ENCODE data around the gene G2E3.
"Not testable (repeated sequence)": the region's sequence is repeated elsewhere in the genome, so short reads cannot be mapped to it uniquely, and the experiment has no call there.

Gene G2E3

DNA sequence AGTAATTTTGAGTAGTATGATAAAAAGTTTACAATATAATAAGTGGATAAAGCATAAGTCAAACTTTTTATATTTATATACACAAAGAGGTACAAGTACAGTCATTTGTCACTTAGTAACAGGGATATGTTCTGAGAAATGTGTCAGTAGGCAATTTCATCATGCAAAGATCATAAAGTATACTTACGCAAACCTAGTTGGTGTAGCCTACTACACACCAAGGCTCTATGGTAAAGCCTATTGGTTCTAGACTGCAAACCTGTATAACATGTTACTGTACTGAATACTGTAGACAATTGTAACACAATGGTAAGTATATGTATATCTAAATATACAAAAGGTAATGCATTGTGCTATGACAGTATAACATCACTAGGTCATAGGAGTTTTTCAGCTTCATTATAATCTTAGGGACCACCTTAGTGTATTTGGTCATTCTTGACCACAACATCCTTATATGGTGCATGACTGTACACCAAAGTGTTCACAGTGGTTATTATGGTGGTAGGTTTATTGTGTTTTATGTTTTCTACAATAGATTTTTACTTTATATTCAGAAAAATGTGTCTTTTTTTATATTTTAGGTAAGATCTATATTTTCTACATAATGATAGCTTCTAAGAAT, 48.3 kb downstream of the G2E3 start:
- DNase-seq, result no peak

DNA sequence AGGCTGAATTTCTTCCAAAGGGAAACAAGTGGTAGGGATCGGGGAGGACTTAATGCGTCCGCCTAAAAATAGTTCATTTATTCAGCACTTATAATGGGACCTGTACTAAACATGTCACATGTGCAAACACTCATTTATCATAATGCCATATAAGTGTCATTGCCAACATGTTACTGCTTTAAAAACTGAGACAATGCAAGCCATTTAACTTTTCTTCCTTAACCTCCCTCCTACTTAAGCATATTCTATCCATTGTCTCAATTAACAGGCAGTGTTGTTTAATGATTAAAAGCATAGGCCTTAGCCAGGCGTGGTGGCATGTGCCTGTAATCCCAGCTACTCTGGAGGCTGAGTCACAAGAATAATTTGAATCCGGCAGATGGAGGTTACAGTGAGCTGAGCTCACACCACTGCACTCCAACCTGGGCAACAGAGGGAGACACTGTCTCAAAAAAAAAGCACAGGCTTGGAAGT, 49.6 kb downstream of the G2E3 start:
- no peak for DNase-seq

DNA sequence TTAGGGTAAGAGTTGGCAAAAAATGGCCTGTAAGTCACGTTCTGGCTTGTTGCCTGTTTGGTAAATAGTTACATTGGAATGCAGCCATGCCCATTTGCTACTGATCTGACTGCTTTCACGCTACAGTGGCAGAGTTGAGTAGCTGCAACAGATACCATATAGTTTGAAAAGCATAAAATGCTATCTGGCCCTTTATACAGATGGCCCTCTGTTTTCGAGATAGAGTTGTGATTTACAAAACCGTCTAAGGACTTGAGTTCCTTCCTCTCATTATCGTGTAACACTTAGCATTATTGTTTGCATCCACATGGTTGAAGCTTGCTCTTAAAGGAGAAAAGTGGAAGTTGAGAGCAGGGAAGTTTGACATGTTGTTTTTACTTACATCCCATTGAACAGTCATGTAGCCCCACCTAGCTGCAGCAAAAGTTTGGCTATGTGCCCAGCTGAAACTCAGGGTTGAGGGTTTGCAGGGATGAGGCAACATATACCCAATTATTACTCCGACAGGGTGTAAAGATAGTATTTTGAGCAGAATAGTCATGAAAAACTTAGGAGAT, 51.9 kb downstream of the G2E3 start:
- no peak for DNase-seq

DNA sequence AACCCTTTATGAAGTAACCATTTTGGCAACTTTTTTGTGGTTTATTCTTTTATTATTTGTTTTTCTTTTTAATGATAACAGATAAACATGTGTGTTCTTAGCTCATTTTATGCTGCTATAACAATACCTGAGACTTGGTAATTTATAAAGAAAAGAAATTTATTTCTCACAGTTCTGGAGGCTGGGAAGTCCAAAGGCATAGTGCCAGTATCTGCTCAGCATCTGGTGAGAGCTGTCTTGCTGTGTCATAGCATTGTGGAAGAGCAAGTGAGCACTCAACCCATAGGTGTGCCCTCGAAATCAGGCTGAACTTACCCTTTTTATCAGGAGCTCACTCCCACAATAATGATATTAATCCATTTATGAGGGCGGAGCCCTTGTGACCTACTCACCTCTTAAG, 55.2 kb downstream of the G2E3 start:
- DNase-seq, result no peak

DNA sequence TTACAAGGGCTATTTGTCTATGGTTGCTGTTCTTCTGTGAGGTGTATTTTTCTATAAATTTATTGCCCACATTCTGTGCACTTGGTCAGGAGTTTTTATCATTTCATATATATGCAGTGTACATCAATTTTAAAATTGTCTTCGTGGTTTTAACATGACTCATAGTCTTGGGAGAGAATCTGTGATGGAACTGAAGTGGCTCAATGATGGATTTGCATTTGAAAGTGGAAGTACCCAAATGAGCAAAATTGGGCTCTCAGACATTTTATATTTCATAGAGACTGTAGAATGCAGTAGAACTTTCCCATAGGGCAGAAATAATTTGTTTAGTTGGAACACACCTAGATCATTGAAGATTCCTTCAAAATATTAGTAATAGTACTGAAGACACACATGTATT, 61.2 kb downstream of the G2E3 start:
- DNase-seq, result no peak

DNA sequence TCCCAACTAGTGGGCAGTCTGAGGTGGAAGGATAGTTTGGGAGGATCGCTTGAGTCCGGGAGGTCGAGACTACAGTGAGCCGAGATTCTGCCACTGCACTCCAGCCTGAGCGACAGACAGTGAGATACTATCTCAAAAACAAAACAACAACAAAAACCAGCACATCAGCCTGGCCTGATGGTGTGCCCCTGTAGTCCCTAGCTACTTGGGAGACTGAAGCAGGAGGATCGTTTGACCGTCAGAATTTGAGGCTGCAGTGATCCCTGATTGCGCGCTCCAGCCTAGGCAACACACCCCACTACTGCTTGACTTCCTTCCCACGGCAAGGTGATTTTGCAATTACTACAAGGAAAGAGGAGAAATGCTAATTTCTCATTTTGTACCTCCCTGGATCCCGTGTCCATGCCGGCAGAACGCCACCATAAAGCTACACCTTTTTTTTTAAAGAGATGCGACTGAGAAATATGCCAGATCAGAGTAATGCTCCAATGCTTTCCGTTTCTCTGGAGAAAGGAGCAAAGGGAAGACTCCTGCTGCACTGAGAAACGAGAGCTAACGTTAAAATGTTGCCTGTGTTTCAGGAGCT, 62.5 kb downstream of the G2E3 start:
- no peak for DNase-seq

DNA sequence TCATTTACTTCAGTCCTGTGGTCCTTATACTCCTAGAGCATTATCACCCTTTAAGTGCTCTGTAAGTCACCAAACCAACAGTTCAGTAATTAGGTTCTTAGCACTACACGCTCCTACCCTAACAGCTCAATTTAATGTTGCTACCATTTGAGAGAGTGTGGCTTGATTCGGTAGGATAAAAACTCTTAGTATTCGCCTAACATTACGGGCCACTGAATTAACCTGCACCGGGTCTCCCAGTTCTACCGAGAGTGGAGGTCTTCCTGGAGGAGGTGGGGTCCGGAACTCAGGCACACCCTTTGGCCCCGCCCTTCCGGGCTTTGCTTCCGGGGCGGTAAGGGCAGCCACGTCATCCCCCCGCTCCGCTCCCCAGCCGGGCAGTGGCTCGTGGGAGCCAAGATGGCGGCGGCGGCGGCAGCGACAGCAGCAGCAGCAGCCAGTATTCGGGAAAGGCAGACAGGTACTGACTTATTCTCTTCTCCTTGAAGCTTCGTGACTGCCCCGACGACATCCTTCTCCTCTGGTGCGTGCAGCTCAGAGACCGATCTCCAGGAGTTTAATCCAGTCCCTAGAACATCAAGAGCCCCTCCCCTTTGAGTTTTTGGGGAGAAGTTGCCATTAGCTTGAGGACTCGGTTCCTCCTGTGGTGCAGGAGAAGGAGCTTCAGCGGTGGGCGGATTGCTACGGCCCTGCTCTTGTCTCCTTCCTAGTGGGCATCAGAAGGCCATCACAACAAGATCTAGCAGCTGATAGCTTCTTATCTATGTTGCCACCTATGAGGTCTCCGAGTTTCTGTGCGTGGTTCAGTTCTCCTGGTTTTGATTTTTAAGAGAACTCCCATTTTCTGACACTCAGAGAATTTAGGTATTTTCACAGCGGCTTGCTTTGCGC, 63.2 kb downstream of the G2E3 start, which contains the start of gene SCFD1:
SCFD1 (plus strand) TSS at position 380 of the 891 bp plus-strand sequence; CDS start at position 400, 20 bp downstream.
- peak; percentile 94 for DNase-seq

DNA sequence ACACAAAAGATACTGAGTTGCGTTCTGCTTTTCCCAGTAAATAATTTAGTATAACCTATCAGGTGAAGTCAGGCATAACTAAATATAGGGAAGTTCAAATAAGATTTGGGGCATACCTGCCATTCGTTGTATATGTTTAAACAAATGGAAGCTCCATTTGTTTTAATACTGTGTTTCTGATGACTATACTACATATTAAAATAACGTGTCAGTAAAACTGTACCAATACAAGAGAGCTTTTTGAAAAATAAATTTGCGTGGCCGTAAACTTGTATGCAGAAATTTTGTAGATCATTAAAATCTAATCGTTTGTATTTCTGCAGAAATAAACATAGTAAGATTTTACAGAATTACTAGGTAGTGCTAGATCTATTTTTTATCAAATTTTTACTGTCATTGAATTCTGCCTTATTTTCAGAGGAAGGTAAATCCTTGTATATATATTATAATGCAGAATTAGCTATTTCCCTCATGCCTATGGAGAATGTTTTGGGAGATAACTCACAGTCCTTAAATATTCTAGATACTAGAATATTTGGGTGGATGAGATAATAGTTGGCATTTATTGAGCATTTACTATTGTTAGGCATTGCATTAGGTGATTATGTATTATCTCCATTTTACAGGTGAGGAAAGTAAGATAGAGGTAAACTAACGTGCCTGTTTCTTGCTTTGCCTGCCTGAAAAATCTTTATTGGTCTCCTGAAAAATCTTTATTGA, 64.6 kb downstream of the G2E3 start:
- DNase-seq, result no peak

DNA sequence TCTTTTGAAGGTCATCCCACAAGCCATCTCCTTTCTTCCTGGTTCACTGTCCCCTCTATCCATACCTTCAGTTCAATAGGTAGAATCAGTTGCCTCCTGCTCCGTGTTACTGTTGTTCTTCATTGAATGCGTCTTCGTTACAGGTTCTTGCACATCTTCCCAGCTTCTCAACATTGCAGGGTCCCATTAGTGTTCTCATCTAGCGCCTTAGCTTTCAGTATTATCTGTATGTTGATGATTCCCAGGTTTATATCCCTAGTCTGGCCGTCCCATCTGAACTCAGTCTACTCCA, 65.1 kb downstream of the G2E3 start:
- no peak for DNase-seq

DNA sequence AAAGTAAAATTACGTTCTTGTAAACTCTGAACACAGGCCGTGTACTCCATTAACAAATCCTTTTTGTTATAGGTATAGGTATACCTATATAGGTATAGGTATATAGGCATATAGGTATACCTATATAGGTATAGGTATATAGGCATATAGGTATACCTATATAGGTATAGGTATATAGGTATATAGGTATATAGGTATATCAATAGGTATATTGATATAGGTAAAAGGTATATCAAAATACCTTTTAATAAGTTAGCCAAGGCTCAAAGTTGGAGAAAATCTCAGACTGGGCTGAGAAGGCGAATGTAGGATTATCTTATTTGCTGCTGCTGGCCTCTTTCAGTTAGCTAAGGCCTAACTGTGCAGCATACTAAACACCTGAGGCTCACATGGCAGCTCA, 66.6 kb downstream of the G2E3 start:
- no peak for DNase-seq

DNA sequence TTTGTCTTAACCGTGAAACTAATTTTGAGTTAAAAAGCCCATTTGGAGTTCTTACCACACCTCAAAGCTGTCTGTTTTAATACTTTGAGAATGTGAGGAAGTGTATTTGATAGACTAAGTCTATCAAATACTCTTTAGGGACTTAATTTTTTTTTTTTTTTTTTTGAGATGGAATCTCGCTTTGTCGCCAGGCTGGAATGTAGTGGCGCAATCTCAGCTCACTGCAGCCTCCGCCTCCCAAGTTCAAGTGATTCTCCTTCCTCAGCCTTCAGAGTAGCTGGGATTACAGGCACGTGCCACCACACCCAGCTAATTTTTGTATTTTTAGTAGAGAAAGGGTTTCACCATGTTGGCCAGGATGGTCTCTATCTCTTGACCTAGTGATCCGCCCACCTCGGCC, 70.5 kb downstream of the G2E3 start:
- DNase-seq, result not testable (repeated sequence)

DNA sequence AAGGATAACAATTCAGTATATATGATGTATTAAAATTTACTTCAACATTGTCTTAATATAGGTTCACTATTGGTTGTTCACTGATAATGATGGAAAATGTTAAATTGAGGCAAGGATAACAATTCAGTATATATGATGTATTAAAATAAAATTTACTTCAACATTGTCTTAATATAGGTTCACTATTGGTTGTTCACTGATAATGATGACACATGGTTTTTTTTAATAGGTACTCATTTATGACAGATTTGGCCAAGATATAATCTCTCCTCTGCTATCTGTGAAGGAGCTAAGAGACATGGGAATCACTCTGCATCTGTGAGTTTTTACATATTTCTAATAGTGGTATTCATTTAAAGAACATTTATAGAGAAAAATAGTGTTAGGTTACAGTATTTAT, 71.3 kb downstream of the G2E3 start:
- no peak for DNase-seq

DNA sequence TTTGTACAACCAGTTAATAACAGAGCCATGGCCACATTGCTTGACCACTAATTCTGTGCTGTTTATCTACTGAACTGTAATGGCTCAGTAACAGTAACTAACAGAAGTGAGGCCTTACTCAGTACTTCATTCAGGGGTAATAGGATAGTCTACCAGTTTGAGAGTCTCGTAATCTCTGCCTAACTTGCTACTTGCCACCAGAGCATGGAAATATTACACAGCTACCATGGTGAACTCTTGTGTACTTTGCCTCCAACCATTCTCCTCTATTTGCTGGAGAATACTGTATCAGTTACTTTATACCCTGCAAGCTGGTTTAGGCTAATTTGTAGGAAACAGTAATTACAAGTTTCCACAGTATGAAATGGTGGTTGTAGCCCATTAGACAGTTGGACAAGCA, 73.8 kb downstream of the G2E3 start:
- DNase-seq, result no peak

DNA sequence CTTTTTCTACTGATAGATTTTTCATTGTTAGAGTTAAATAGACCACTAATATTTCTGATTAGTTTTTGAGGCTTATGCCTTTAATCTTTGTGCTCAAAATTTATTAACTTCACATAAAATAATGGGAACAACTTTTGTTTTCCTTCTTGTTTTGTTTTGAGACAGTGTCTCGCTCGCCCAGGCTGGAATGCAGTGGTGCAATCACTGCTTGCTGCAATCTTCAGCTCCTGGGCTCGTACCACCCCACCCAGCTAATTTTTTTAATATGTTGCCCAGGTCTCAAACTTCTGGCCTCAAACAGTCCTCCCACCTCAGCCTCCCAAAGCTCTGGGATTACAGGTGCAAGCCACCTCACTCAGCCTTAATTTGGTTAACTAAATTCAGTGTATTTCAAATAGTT, 80.0 kb downstream of the G2E3 start:
- no peak for DNase-seq

DNA sequence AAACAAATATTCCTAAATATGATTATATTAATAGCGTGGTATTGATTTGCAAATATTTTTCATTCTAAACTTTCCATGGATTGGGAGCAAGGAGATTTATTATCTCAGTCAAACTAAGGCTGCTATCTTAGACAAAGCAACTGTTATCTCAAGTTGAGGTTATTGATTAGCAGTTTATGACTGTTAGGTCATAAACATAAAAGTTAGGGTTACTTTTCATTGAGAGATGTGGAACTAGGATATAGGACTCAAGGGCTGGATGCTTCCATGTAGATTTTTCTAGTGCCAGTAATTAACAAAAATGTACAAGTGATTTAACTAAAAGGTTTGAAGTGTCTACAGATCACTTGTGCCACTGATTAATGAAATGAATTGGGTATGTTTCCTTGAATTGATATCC, 82.2 kb downstream of the G2E3 start:
- no peak for DNase-seq

DNA sequence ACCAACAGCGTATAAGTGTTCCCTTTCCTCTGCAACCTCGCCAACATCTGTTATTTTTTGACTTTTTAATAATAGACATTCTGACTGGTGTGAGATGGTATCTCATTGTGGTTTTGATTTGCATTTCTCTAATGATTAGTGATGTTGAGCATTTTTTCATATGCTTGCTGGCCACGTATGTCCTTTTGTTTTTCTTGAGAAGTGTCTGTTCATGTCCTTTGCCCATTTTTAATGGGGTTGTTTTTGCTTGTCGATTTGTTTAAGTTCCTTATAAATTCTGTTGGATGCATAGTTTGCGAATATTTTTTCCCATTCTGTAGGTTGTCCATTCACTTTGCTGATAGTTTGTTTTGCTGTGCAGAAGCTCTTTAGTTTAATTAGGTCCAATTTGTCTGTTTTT, 85.5 kb downstream of the G2E3 start:
- not testable (repeated sequence) for DNase-seq

DNA sequence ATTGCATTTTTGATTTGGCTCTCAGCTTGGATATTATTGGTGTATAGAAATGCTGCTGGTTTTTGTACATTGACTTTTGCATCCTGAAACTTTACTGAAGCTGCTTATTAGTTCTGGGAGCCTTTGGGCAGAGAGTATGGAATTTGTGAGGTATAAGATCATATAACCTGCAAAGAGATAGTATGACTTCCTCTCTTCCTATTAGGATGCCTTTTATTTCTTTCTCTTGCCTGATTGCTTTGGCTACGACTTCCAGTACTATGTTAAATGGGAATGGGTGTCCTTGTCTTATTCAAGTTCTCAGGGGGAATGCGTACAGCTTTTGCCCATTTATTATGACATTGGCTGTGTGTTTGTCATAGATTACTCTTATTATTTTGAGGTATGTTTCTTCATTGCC, 86.6 kb downstream of the G2E3 start:
- no peak for DNase-seq

DNA sequence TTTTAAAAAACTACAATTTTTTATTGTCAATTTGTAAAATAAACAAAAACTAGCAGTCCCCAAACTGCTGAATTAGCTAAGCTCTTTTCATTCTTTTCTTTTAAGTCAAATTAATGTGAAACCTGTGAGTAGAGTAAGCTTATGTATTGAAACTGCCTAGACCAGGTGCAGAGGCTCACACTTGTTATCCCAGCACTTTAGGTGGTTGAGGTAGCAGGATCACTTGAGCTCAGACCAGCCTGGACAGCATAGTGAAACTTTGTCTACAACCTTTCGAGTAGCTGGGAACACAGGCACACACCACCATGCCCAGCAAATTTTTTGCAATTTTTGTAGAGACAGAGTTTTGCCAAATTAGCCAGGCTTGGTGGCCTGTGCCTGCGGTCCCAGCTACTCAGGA, 89.5 kb downstream of the G2E3 start:
- DNase-seq, result no peak

DNA sequence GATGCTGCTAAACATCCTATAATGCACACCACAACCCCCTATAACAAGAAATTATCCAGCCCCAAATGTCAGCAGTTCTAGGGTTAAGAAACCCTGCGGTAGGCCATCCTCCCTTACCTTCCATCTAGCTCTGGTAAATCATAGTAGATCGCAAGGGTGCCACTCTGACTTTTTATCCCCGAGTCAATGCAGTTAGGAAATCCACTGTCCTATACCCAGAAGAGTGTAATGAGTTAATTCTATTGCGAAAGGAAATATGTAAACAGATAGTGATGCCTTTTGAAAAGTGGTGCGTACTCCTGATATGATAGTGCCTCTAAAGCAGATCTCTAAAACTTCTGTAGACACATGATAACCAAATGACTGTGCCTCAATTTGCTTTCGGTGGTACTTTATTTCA, 93.0 kb downstream of the G2E3 start:
- DNase-seq, result no peak

DNA sequence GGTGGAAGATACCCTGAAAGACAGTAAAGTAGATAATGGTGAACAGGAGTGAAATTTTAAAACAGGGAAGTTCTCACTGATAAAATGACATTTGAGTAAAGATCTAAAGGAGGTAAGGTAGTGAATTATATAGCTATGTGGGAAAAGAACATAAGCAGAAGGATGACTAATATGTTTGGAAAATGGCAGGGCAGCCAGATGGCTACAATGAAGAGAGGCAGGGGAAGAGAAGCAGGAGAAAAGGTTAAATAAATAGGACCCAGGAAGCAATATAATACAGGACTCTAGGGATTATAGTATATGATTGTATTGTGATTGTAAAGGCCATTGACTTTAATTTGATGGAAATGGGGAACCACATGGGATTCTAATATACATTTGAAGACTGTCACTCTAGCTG, 96.2 kb downstream of the G2E3 start:
- DNase-seq, result no peak

DNA sequence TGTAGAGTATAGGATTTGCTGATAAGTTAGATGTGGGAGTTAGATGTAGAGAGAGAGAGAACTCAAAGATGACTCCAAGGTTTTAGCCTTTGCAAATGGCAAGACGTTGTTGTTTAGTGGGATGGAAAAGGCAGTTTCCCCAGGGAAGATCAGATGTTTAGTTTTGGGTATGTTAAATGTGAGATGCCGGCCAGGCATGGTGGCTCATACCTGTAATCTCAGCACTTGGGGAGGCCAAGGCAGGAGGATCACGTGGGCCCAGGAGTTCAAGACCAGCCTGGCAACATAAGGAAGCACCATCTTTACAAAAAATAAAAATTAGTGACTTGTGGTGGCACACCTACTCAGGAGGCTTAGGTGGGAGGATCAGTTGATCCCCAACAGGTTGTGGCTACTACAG, 96.7 kb downstream of the G2E3 start:
- no peak for DNase-seq

DNA sequence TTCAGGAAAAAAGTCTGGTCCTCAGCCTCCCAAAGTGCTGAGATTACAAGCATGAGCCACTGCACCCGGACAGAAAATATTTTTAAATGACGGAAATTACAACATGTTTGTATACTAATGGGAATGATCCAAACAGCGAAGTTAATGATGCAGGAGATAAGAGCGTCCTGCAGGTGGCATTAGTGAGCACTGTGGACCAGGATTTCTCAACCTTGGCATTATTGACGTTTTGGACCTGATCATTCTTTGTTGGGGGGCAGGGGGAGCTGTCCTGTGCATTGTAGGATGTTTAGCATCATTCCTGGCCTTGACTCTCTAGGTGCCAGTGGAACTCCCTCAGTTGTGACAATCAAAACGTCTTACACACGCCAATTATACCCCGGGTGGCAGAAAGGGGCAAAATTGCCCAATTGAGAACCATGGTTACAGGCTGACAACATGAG, 97.3 kb downstream of the G2E3 start:
- DNase-seq, result peak; percentile 24 to 35

DNA sequence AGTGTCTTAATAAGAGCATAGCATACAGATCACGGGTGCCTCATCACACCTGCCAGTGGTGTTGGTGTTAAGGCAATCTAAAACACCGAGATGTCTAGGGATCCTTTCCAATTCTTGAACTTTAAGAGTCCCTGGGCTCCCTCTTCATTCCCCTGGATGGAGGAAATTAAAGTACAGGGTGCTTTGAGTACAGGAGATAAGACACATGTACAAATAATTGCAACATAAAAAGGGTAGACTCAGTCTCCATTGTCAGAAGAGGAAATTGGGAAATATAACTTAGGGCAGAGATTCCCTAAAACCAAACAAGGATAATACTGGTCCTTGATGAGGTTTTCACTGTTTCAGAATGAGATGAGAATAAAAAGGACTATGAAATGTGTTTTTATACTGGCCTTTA, 98.1 kb downstream of the G2E3 start:
- no peak for DNase-seq

All from stimulated activated CD4-positive, alpha-beta T cell treated with anti-CD3 and anti-CD28 coated beads, Interleukin-2, amount 100 ng/mL, for 24 hours (primary cell).